HCT116 (cell line): Measurements from ENCODE around the gene KIAA0930. TPM values are rescaled to one million over a fixed set of nuclear protein-coding genes. Genes with fewer than 3 reads are reported as not detected.

Experiments used
- ATAC-seq: fragments of 200-7000 bp; cut with Tn5 transposase; 2 replicates; pipeline ENCODE4 v1.9.1; 2020; ENCODE audit warnings: mild to moderate bottlenecking, moderate library complexity
- BruUV-seq: library from RNA; stranded (reverse); fragments of 400-500 nt; replicated peaks from 2 replicates; lab custom pipeline; 2021; lab: Mats Ljungman, UMichigan
- CTCF ChIA-PET: fragments of 300-600 bp; sonication (Branson Sonifier 250); formaldehyde crosslinking; loops from one replicate; lab custom pipeline; 2021; ENCODE audit warnings: antibody characterized with exemption; lab: Charles Lee
- POLR2A ChIA-PET: fragments of 300-600, 350-600 bp; sonication (Branson Sonifier 250); formaldehyde crosslinking; loops from one replicate; lab custom pipeline; 2021; ENCODE audit warnings: antibody characterized with exemption; lab: Charles Lee
- RAD21 ChIA-PET, 2 experiments: fragments of 300-600 bp; sonication (Branson Sonifier 250); formaldehyde crosslinking; loops; one replicate each; lab custom pipeline; 2023; ENCODE audit warnings: low total read pairs in 2 of 2; ENCODE audit not compliant: uncharacterized antibody in 2 of 2, unreplicated experiment in 2 of 2, low non-redundant PET in 1 of 2; lab: Charles Lee
- DNase-seq: peaks from one replicate; pipeline ENCODE4 v3.0.0-alpha.2; 2010; ENCODE audit warnings: low read depth, low spot score
- H2AFZ ChIP-seq: fragments of 200-600 bp; shearing (Covaris generic), sonication (generic); 2 replicates; pipeline ENCODE4 v1.6.1; 2017; ENCODE audit warnings: low read depth, mixed run types, mixed read lengths, antibody characterized with exemption, low read length; ENCODE audit not compliant: poor library complexity, severe bottlenecking
- H3K27ac ChIP-seq: 2 replicates; pipeline ENCODE4 v1.5.1; 2012; ENCODE audit warnings: low read depth, low read length
- H3K27me3 ChIP-seq: fragments of 200-600 bp; sonication (generic); 2 replicates; pipeline ENCODE4 v1.6.1; 2016; ENCODE audit warnings: mixed run types, low read length, mixed read lengths; ENCODE audit not compliant: insufficient read depth
- H3K36me3 ChIP-seq, 2 experiments: fragments of 200-500 bp in 1 of 2; fragments of 200-600 bp in 1 of 2; sonication (Bioruptor generic) in 1 of 2; sonication (generic) in 1 of 2; 2 replicates each; pipeline versions ENCODE4 v1.5.1 to v1.6.1; 2014 to 2016; ENCODE audit warnings: low read length in 2 of 2, inconsistent platforms in 1 of 2, mixed read lengths in 1 of 2, mixed run types in 1 of 2; ENCODE audit not compliant: insufficient read depth in 2 of 2, control insufficient read depth in 1 of 2
- H3K4me1 ChIP-seq, 2 experiments: fragments of 200-600 bp in 1 of 2; sonication (generic) in 1 of 2; 2 replicates each; pipeline versions ENCODE4 v1.5.1 to v1.6.1; 2012 to 2017; ENCODE audit warnings: low read length in 2 of 2, inconsistent platforms in 1 of 2, mild to moderate bottlenecking in 1 of 2, mixed read lengths in 1 of 2, mixed run types in 1 of 2, moderate library complexity in 1 of 2; ENCODE audit not compliant: insufficient read depth in 2 of 2, control insufficient read depth in 1 of 2
- H3K4me2 ChIP-seq: fragments of 200-600 bp; sonication (generic); 2 replicates; pipeline ENCODE4 v1.6.1; 2017; ENCODE audit warnings: mixed run types, low read length, mixed read lengths
- H3K4me3 ChIP-seq, 2 experiments: fragments of 200-600 bp in 1 of 2; sonication (generic) in 1 of 2; replicated peaks in 1 of 2; 2 replicates each; pipeline ENCODE4 v1.5.1; 2011 to 2016; ENCODE audit warnings: low read length in 2 of 2, control low read depth in 1 of 2, low read depth in 1 of 2, mild to moderate bottlenecking in 1 of 2, mixed read lengths in 1 of 2, mixed run types in 1 of 2
- H3K79me2 ChIP-seq: fragments of 200-600 bp; sonication (generic); 2 replicates; pipeline ENCODE4 v1.6.1; 2017; ENCODE audit warnings: mild to moderate bottlenecking, mixed run types, low read length, moderate library complexity, mixed read lengths; ENCODE audit not compliant: insufficient read depth
- H3K9ac ChIP-seq: fragments of 200-600 bp; sonication (generic); 2 replicates; pipeline ENCODE4 v1.6.1; 2016; ENCODE audit warnings: low read length, mixed read lengths
- H3K9me2 ChIP-seq: fragments of 200-600 bp; sonication (generic), shearing (Covaris generic); 2 replicates; pipeline ENCODE4 v1.6.1; 2017; ENCODE audit warnings: mixed run types, mild to moderate bottlenecking, moderate library complexity; ENCODE audit not compliant: insufficient read depth
- H3K9me3 ChIP-seq, 2 experiments: fragments of 200-500 bp in 1 of 2; fragments of 200-600 bp in 1 of 2; sonication (Bioruptor generic) in 1 of 2; sonication (generic) in 1 of 2; 2 replicates each; pipeline ENCODE4 v1.6.1; 2014 to 2017; ENCODE audit warnings: low read length in 2 of 2, mixed read lengths in 2 of 2, inconsistent platforms in 1 of 2, low read depth in 1 of 2, mild to moderate bottlenecking in 1 of 2, mixed run types in 1 of 2, moderate library complexity in 1 of 2; ENCODE audit not compliant: control insufficient read depth in 1 of 2, insufficient read depth in 1 of 2
- H4K20me1 ChIP-seq: fragments of 200-600 bp; sonication (generic), shearing (Covaris generic); 2 replicates; pipeline ENCODE4 v1.6.1; 2017; ENCODE audit warnings: mixed run types, mild to moderate bottlenecking, moderate library complexity; ENCODE audit not compliant: insufficient read depth
- CTCF ChIP-seq, 3 experiments: fragments of 200-600 bp in 1 of 3; sonication (generic) in 1 of 3; IDR thresholded peaks in 2 of 3; conservative IDR thresholded peaks in 1 of 3; 2 replicates each; pipeline ENCODE4 v1.5.1; 2012 to 2017; ENCODE audit warnings: low read depth in 2 of 3, low read length in 2 of 3, antibody characterized with exemption in 1 of 3, borderline replicate concordance in 1 of 3, control low read depth in 1 of 3, mild to moderate bottlenecking in 1 of 3, mixed read lengths in 1 of 3, mixed run types in 1 of 3, moderate library complexity in 1 of 3; ENCODE audit not compliant: insufficient read depth in 1 of 3
- ELF1 ChIP-seq: IDR thresholded peaks from 2 replicates; pipeline ENCODE4 v1.6.1; 2012; ENCODE audit warnings: low read depth, borderline replicate concordance
- JUND ChIP-seq: IDR thresholded peaks from 2 replicates; pipeline ENCODE4 v1.6.1; 2012
- POLR2A ChIP-seq: IDR thresholded peaks from 2 replicates; pipeline ENCODE4 v1.7.0; 2011; ENCODE audit warnings: borderline replicate concordance; ENCODE audit not compliant: insufficient read depth, insufficient read length; ENCODE audit errors: extremely low read depth
- POLR2AphosphoS5 ChIP-seq: IDR thresholded peaks from 2 replicates; pipeline ENCODE4 v1.6.1; 2011; ENCODE audit warnings: mild to moderate bottlenecking, low read depth, low read length, moderate library complexity
- SP1 ChIP-seq: IDR thresholded peaks from 2 replicates; pipeline ENCODE4 v1.6.1; 2012; ENCODE audit warnings: low read depth
- TCF7L2 ChIP-seq: IDR thresholded peaks from 2 replicates; pipeline ENCODE4 v1.7.0; 2011; ENCODE audit warnings: borderline replicate concordance, inconsistent platforms; ENCODE audit not compliant: insufficient read depth, insufficient read length; ENCODE audit errors: extremely low read depth
- ZNF274 ChIP-seq: fragments of 200-500 bp; sonication (Bioruptor generic); IDR thresholded peaks from 2 replicates; pipeline ENCODE4 v1.6.1; 2014; ENCODE audit warnings: mild to moderate bottlenecking, low read depth, low read length, inconsistent platforms
- intact Hi-C: fragments of 100-400 bp; cut with micrococcal nuclease; formaldehyde crosslinking; loops from 2 replicates; pipeline ENCODE4 v1.10.0; 2022
- total RNA-seq: library from RNA; stranded (reverse); gene quantifications from one replicate; pipeline ENCODE4 v1.2.1, GENCODE V29; 2021; ENCODE audit not compliant: unreplicated experiment

The KIAA0930 gene
- total RNA-seq, 1 experiment from 2014 or later: 60.9 TPM

DNA sequence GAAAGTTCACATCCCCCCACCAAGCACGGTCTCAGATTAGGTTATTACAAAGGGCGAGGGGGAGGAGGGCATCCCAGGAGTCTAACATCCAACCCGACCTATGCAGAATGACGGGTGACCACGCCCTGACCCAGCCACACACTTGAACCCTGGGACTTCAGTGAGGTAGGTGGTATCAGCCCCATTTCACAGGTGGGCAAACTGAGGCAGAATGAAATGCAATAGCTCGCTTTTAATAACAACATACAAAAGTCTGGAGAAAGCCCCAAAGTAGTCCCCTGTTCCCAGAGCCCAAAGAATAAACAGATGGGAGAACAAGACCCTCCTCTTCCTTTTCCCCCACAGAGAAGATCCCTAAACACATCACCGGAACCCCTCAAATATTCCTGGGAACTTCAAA, 45.1 kb downstream of the KIAA0930 start:
- ChIA-PET RAD21 (no interaction called here), POLR2A (interaction anchor here (1.3 kb wide), 1 partner anchor 32 kb away, joined by 3 read pairs; the partner anchor contains the start of gene NUP50)
- H3K36me3 ChIP-seq: peaks cover 0 to 13% of the 10 kb centered on the region in 2 experiments; a peak in 3 of 4 replicates

More for the DNA sequence above, 45.1 kb downstream of the KIAA0930 start:
- no peak overlapping the region for H3K27ac ChIP-seq
- intact Hi-C loops: no loop called here
- no peak for ATAC-seq
- H3K9ac ChIP-seq: no peak overlapping the region
- H3K79me2 ChIP-seq: no peaks in the 10 kb centered on the region
- H3K9me3 ChIP-seq: no peaks in the 10 kb centered on the region
- H3K27me3 ChIP-seq: no peaks in the 10 kb centered on the region
- CTCF ChIA-PET: no interaction called here
- no peaks in the 10 kb centered on the region for H4K20me1 ChIP-seq
- H2AFZ ChIP-seq: no peak overlapping the region
- no peak overlapping the region for H3K4me3 ChIP-seq
- H3K4me2 ChIP-seq: no peak overlapping the region
- TF ChIP-seq ZNF274 (no peak), JUND (no peak), POLR2AphosphoS5 (no peak), ELF1 (no peak), TCF7L2 (no peak), SP1 (no peak), CTCF (IDR thresholded peaks at IDR 0.05 in 2 of 3, conservative IDR thresholded peaks at IDR 0.05 in 1 of 3; ENCODE audit: borderline replicate concordance in 1 of 3, insufficient read depth in 1 of 3, low read depth in 2 of 3, low read length in 2 of 3) (no peak), POLR2A (no peak)
- TF ChIP-seq, all 23 proteins: peak for 0
- BruUV-seq: no TSS peak
- Histone ChIP-seq H3K4me1 (no peaks in the 10 kb centered on the region), H3K9me2 (no peaks in the 10 kb centered on the region)
- DNase-seq: no peak
